ENCODE measurements around the gene BORCS6.

The BORCS6 gene

GRCh38 chr17:8210761-8211458, 20.9 kb upstream of the BORCS6 start:
- no peak for DNase-seq

- DNase-seq, result peak; percentile 47
Observed at GRCh38 chr17:8209907-8210760, 20.2 kb upstream of the BORCS6 start, which contains the start of gene AURKB. Gene AURKB (minus strand): TSS chr17:8210575. CDS start chr17:8210224, 351 bp downstream.

- DNase-seq, result no peak
Observed at GRCh38 chr17:8206536-8206935, 16.6 kb upstream of the BORCS6 start.

GRCh38 chr17:8204761-8205555, 15.0 kb upstream of the BORCS6 start:
- DNase-seq, result no peak

GRCh38 chr17:8192070-8192815, 2.3 kb upstream of the BORCS6 start:
- no peak for DNase-seq

- no peak for DNase-seq
Observed at GRCh38 chr17:8190506-8190905, 526 bp upstream of the BORCS6 start.

GRCh38 chr17:8189041-8189710, 804 bp downstream of the BORCS6 start:
- no peak for DNase-seq

- DNase-seq, result no peak
Observed at GRCh38 chr17:8188263-8188839, 1.6 kb downstream of the BORCS6 start.

GRCh38 chr17:8187517-8188262, 2.3 kb downstream of the BORCS6 start:
- DNase-seq, result peak; percentile 59

GRCh38 chr17:8186787-8187516, 3.0 kb downstream of the BORCS6 start:
- DNase-seq, result peak; percentile 92

GRCh38 chr17:8186446-8186786, 3.6 kb downstream of the BORCS6 start:
- DNase-seq, result no peak

- DNase-seq, result no peak
Observed at GRCh38 chr17:8185582-8186445, 4.2 kb downstream of the BORCS6 start.

GRCh38 chr17:8176998-8177731, 12.8 kb downstream of the BORCS6 start:
- DNase-seq, result no peak

- DNase-seq, result peak; percentile 32
Observed at GRCh38 chr17:8176197-8176940, 13.6 kb downstream of the BORCS6 start, which contains the start of gene TMEM107. Gene TMEM107 (minus strand): TSS chr17:8176380. CDS start chr17:8176286, 94 bp downstream.

- no peak for DNase-seq
Observed at GRCh38 chr17:8175795-8176196, 14.2 kb downstream of the BORCS6 start.

- DNase-seq, result no peak
Observed at GRCh38 chr17:8173871-8174322, 16.1 kb downstream of the BORCS6 start.

Measured in NCI-H1417 treated with DMSO at 0.1 percent for 48 hours (cell line).